HG03135 (cell line): ENCODE data around the gene SAMD14.

Experiments
- ATAC-seq: cut with Tn5 transposase; IDR thresholded peaks from one replicate; pipeline ENCODE4 v1.9.1; 2021; ENCODE audit warnings: mild to moderate bottlenecking, moderate library complexity; ENCODE audit not compliant: unreplicated experiment

The SAMD14 gene

GRCh38 chr17:50129728-50130558 lies at the start of gene SAMD14:
SAMD14 (minus strand) TSS chr17:50130160; CDS start chr17:50124959, 5,201 bp downstream.
- no peak for ATAC-seq

GRCh38 chr17:50177983-50178834 lies 48.2 kb upstream of the SAMD14 start:
- peak; percentile 64 for ATAC-seq

- ATAC-seq = no peak
Observed at GRCh38 chr17:50177476-50177875, 47.5 kb upstream of the SAMD14 start.

DNA sequence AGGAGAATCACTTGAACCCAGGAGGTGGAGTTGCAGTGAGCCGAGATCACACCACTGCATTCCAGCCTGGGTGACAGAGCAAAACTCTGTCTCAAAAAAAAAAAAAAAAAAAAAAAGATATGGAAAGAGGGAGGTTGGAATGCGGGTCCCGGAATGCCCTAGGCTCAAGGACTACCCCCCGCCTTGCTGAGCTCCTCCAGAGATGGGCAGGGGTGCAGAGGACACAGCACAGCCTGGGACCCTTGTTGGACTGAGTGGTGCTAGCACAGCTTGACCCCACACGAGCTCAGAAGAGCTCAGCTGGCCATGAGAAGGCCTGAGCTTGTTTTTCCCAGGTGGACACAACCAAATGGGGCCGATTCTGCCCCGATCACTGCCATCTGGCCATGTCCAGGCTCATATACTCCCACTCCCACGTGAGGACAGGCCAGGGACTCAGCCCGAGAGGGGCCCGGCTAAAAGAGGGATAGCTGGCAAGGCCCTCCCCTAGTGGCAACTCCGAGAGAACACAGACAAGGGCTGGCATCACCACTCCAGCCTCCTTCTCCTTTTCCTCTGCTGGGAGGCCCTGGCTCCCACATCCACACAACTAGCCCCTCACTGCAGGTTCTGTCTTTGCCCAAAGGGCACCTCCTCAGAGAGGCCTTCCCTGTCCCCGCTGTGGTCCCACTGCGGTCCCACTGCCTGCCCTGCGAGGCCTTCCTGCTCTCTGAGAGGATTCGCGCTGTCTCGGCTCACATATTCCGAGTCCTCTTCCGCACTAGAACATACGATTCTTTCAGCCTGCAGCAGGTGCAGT lies 46.8 kb upstream of the SAMD14 start:
- ATAC-seq = no peak

- no peak for ATAC-seq
Observed at GRCh38 chr17:50175035-50175807, 45.3 kb upstream of the SAMD14 start.

GRCh38 chr17:50174444-50174843 lies 44.5 kb upstream of the SAMD14 start:
- no peak for ATAC-seq

DNA sequence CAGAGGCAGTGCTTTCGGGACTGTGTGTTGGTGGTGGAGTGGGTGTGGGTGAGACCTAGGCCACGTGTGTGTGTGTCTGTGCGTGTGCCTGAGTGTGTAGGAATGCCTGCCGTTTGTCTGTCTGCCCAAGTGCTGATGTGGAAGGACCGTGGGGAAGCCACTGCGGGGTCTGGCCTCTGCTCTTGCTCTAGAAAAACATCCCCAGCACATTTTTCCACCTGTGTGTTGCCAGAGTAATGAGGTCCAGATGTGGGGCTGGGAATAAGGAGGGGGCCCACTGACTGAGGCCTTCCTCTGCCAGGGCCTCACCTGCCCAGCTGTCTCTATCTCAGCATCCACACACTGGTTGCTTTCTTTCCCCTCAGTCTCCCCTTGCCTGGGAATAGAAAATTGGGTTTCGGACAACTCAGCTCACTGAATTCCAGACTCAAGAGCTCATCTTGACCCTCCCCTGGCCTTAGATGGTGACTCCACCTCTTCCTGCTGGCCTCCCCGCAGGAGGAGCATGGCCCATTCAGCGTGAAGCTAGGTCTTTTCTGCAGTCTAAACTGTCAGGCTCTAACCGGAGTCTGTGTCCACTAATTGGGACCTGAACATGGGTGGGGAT lies 43.5 kb upstream of the SAMD14 start:
- ATAC-seq = no peak

DNA sequence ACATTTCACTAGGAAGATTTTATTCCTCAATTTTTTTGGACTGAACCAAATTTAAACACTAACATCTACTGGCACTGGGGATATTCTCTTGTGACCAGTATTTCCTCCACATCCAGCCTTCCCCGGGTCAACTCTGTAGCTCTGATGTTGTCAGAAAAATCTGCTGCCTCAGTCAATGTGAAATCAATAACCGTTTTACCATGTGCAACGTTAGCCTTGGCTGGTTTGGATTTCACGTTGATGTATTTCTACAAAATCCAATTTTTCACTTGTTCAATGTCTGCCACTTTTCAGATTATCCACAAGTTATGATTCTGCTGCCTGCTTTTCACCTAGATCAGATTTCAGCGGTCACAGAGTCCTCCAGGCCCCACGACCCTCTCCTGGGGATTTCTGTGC lies 43.0 kb upstream of the SAMD14 start:
- no peak for ATAC-seq

GRCh38 chr17:50172130-50172529 lies 42.2 kb upstream of the SAMD14 start:
- ATAC-seq = no peak

DNA sequence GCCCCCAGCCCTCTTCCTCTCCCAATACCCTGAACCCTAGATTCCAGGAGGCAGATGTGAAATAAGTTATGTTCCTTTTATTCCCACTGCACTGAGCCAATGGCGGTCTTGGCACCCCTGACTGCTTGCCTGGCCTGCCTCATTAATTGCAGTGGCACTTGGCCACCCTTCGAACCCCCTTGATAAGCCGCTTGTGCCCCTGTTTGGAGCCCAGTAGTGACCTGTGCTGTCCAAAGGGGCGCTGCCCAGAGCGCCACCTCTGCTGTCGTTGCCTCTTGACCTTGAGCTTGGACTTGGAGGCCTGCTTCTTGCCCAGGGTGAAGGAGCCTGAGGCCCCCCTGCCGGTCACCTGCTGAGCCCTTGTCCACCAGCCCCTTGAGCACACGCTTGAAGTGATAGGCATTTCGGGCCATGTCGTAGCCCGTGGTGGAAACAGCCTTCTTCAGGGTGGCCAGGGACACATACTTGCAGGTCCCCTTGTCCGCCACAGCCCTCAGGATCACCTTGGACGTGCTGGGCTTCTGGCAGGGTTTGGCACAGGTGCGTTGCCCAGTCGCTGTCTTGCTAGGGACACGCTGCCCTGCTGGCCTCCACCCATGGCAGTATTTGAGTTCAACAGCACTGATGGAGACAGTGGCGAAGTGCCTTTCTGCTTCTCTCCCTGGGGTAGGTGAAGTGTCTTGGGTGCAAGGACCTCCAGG lies 41.6 kb upstream of the SAMD14 start:
- no peak for ATAC-seq

DNA sequence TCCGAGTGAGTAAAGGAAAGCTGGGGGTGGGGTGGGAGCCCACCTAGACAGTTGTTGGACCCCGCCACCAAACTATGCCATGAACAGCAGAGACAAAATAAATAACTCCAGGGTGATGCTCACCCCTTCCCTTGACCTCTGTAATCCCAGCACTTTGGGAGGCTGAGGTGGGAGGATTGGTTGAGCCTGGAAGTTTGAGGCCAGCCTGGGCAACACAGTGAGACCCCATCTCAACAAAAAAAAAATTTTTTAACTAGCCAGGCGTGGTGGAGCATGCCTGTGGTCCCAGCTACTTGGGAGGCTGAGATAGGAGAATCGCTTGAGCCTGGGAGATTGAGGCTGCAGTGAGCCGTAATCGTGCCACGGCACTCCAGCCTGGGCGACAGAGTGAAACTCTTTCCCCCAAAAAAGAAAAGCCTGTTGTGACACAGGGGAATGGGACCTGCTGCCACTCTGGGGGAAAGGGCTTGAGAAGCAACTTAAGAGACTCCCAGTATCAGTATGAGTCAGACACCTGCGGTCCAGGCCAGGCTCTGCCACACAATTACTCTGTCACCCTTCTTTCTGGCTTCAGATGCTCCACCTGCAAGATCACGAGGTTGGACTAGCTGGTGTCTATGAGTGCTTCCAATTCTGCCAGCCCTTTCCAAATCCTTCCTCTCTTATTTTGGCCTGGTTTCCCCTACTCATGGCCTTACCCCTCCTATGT lies 40.9 kb upstream of the SAMD14 start:
- no peak for ATAC-seq

- ATAC-seq = no peak
Observed at GRCh38 chr17:50169881-50170459, 40.0 kb upstream of the SAMD14 start.

- ATAC-seq = no peak
Observed at GRCh38 chr17:50169121-50169764, 39.3 kb upstream of the SAMD14 start.

GRCh38 chr17:50168319-50168718 lies 38.4 kb upstream of the SAMD14 start:
- no peak for ATAC-seq

DNA sequence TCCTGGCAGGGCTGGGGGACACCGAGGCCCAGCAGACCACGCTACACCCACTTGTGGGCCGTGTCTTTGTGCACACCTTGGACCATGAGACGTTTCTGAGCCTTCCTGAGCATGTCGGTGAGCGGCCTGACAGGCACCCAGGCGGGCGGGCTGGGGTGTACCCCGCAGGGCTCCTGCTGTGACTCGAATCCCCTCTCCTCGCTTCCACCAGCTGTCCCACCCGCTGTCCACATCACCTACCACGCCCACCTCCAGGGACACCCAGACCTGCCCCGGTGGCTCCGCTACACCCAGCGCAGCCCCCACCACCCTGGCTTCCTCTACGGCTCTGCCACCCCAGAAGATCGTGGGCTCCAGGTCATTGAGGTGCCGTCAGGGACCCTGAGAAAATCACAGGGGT lies 37.4 kb upstream of the SAMD14 start:
- ATAC-seq = no peak

GRCh38 chr17:50166518-50167181 lies 36.7 kb upstream of the SAMD14 start:
- ATAC-seq = no peak

GRCh38 chr17:50165867-50166517 lies 36.0 kb upstream of the SAMD14 start, which contains the start of gene SGCA:
SGCA (plus strand) TSS chr17:50166005; CDS start chr17:50166041, 36 bp downstream.
- no peak for ATAC-seq
